Lung (tissue), 12 donors: ENCODE measurements around the gene NTM. TPM values are rescaled to one million over a fixed set of nuclear protein-coding genes. Genes with fewer than 3 reads are reported as not detected.

Source experiments
- ATAC-seq: fragments of 200-7000 bp; cut with Tn5 transposase; one replicate; pipeline ENCODE4 v1.9.1; 2020; ENCODE audit warnings: moderate number of reproducible peaks; ENCODE audit not compliant: insufficient read depth, low FRiP score
- DNase-seq, 3 donors: peaks; one replicate each; pipeline ENCODE4 v3.0.0-alpha.2; 2013 to 2017
- H3K27ac ChIP-seq, 2 donors: one replicate each; pipeline ENCODE4 v1.5.1; 2013; ENCODE audit warnings: mild to moderate bottlenecking in 2 of 2, moderate library complexity in 2 of 2, control low read depth in 1 of 2, inconsistent platforms in 1 of 2, low read depth in 1 of 2, low read length in 1 of 2
- H3K27me3 ChIP-seq, 3 donors: one replicate each; pipeline ENCODE4 v1.5.1; 2013; ENCODE audit warnings: low read length in 2 of 3; ENCODE audit not compliant: control insufficient read depth in 3 of 3, insufficient read depth in 3 of 3
- H3K36me3 ChIP-seq, 4 donors: one replicate each; pipeline ENCODE4 v1.5.1; 2013; ENCODE audit warnings: low read length in 4 of 4, mild to moderate bottlenecking in 1 of 4, moderate library complexity in 1 of 4; ENCODE audit not compliant: control insufficient read depth in 4 of 4, insufficient read depth in 4 of 4
- H3K4me1 ChIP-seq, 5 donors: one replicate each; pipeline ENCODE4 v1.5.1; 2013; ENCODE audit warnings: low read length in 5 of 5, mild to moderate bottlenecking in 2 of 5, moderate library complexity in 1 of 5; ENCODE audit not compliant: control insufficient read depth in 5 of 5, insufficient read depth in 5 of 5
- H3K4me3 ChIP-seq: one replicate; pipeline ENCODE4 v1.5.1; 2013; ENCODE audit warnings: mild to moderate bottlenecking, control low read depth, moderate library complexity
- H3K9ac ChIP-seq, 2 donors: one replicate each; pipeline ENCODE4 v1.5.1; 2013; ENCODE audit warnings: low read length in 2 of 2, control low read depth in 1 of 2; ENCODE audit not compliant: insufficient read depth in 1 of 2
- H3K9me3 ChIP-seq, 4 donors: one replicate each; pipeline ENCODE4 v1.5.1; 2013; ENCODE audit warnings: low read length in 3 of 4, mild to moderate bottlenecking in 1 of 4, moderate library complexity in 1 of 4; ENCODE audit not compliant: control insufficient read depth in 4 of 4, insufficient read depth in 3 of 4
- WGBS, 2 donors: extraction: QIAGEN DNeasy Blood & Tissue Kit; methylation state at CpG; one replicate each; pipeline ENCODE4 v1.1.7; 2013; 5-methylcytosine and 5-hydroxymethylcytosine counted together
- polyA plus RNA-seq, 2 donors: library from polyadenylated mRNA; stranded (reverse); fragments of 200-250 nt; gene quantifications; one replicate each; pipeline ENCODE4 v1.2.1, GENCODE V29; 2013
- total RNA-seq, 2 donors: library from RNA; depleted of rRNA in 1 of 2; stranded (reverse); fragments of >200 nt in 1 of 2; gene quantifications; one replicate each; pipeline ENCODE4 v1.2.1, GENCODE V29; 2014 to 2021
- TF ChIP-seq, protein P1 (sequence below): IDR thresholded peaks from 2 replicates; pipeline ENCODE4 v1.5.1; 2012; ENCODE audit warnings: mild to moderate bottlenecking; ENCODE audit errors: control extremely low read depth, extremely low read depth
- donor health status: control.
- donor health status: control.
- donor health status: Bipolar disorder and iron deficiency.
- donor health status: healthy.
- donor health status: DM: yes; HTN: yes; CAD: no.

The NTM gene
- total and polyA plus RNA-seq, 4 donors, result 0.39 to 30.9 (median 7.2) TPM

- Histone ChIP-seq H3K27me3 (no peaks in the 10 kb centered on the region), H3K4me3 (no peak overlapping the region), H3K4me1 (peaks cover 0 to 21% (median 8%) of the 10 kb centered on the region in 5 donors), H3K9me3 (no peaks in the 10 kb centered on the region), H3K9ac (no peak overlapping the region), H3K27ac (no peak overlapping the region), H3K36me3 (peaks cover 0 to 2% (median 0%) of the 10 kb centered on the region in 4 donors)
- ATAC-seq, result no peak
- TF ChIP-seq, protein P1, sequence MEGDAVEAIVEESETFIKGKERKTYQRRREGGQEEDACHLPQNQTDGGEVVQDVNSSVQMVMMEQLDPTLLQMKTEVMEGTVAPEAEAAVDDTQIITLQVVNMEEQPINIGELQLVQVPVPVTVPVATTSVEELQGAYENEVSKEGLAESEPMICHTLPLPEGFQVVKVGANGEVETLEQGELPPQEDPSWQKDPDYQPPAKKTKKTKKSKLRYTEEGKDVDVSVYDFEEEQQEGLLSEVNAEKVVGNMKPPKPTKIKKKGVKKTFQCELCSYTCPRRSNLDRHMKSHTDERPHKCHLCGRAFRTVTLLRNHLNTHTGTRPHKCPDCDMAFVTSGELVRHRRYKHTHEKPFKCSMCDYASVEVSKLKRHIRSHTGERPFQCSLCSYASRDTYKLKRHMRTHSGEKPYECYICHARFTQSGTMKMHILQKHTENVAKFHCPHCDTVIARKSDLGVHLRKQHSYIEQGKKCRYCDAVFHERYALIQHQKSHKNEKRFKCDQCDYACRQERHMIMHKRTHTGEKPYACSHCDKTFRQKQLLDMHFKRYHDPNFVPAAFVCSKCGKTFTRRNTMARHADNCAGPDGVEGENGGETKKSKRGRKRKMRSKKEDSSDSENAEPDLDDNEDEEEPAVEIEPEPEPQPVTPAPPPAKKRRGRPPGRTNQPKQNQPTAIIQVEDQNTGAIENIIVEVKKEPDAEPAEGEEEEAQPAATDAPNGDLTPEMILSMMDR, result no peak
- 83 to 84% methylated on average over 4 of the region's 4 CpGs for WGBS, 2 donors
- no peak for DNase-seq
Observed at GRCh38 chr11:131918663-131919062, 548.2 kb downstream of the NTM start.

GRCh38 chr11:131922220-131922619 is 551.8 kb downstream of the NTM start:
- no peaks in the 10 kb centered on the region for H3K36me3 ChIP-seq
- H3K4me3 ChIP-seq, result no peak overlapping the region
- H3K9ac ChIP-seq, result no peak overlapping the region
- H3K9me3 ChIP-seq, result no peaks in the 10 kb centered on the region
- H3K27me3 ChIP-seq, result no peaks in the 10 kb centered on the region
- ATAC-seq (no peak), DNase-seq (peak in 1 of 3 donors; percentile 52)
- TF ChIP-seq, protein P1, result no peak
- H3K27ac ChIP-seq, result no peak overlapping the region
- H3K4me1 ChIP-seq, result peaks cover 0 to 27% (median 8%) of the 10 kb centered on the region in 5 donors
- 86 to 94% methylated on average over 6 of the region's 6 CpGs for WGBS, 2 donors

DNA sequence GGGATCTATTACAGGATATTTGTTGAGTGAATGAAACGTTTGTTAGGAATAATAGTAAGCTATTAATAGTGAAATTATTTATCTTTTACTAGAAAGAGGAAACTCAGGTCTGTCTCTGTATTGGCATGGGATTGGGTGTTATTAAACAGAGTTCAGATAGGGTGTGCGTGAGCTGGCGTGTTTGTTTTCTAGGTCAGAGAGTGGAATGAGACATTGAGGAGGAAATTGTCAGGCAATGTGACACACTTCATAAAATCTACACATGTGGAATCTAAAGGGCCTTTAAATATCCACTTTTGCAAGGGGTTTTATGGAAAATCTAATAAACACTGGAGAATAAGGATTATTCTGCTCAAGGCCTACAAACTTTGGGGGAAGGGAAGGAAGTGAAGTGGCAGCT is 552.9 kb downstream of the NTM start:
- peak in 1 of 3 donors; percentile 37 for DNase-seq
- TF ChIP-seq, protein P1, result no peak
- no peaks in the 10 kb centered on the region for H3K36me3 ChIP-seq
- H3K27ac ChIP-seq, result no peak overlapping the region
- H3K9ac ChIP-seq, result peak overlapping the region in 1 of 2 donors; percentile 38
- no peaks in the 10 kb centered on the region for H3K27me3 ChIP-seq
- H3K4me1 ChIP-seq, result peaks cover 0 to 27% (median 8%) of the 10 kb centered on the region in 5 donors
- ATAC-seq, result no peak
- no peaks in the 10 kb centered on the region for H3K9me3 ChIP-seq
- WGBS, 2 donors, result 53 to 70% methylated on average over 3 of the region's 3 CpGs
- H3K4me3 ChIP-seq, result no peak overlapping the region

DNA sequence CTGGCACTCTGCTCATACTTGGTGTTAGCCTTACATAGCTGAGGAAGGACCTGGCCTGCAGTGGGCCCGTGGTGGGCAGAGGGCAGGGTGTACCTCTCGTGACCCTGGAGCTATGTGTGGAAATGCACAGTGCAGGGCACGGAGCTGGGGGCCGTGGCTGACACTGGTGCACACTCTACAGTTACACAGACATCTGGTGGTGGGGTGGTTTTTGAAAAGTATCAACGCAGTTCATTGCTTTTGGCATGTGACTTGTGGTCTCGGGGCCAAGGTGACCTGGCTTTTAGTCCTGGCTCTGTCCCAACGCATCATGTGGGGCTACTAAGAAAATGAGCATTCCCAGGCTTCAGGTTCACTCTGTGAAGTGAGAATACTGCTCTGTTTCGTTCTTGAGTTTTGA is 553.6 kb downstream of the NTM start:
- no peaks in the 10 kb centered on the region for H3K27me3 ChIP-seq
- WGBS, 2 donors, result 74 to 77% methylated on average over 8 of the region's 8 CpGs
- H3K9ac ChIP-seq, result no peak overlapping the region
- H3K27ac ChIP-seq, result no peak overlapping the region
- H3K4me1 ChIP-seq, result peaks cover 0 to 27% (median 8%) of the 10 kb centered on the region in 5 donors
- no peak for DNase-seq
- TF ChIP-seq, protein P1, result no peak
- no peaks in the 10 kb centered on the region for H3K9me3 ChIP-seq
- no peaks in the 10 kb centered on the region for H3K36me3 ChIP-seq
- no peak for ATAC-seq
- no peak overlapping the region for H3K4me3 ChIP-seq
